ENCODE measurements around the gene CABP4. TPM values are rescaled to one million over a fixed set of nuclear protein-coding genes. Genes with fewer than 3 reads are reported as not detected.

The CABP4 gene
- total RNA-seq, 1 donor: not detected

GRCh38 chr11:67413266-67413849 lies 41.8 kb upstream of the CABP4 start:
- no peak overlapping the region for H3K4me2 ChIP-seq (ENCODE audit: insufficient read depth, low read length)
- peaks cover 56% of the 10 kb centered on the region for H3K27me3 ChIP-seq (ENCODE audit: insufficient read depth, low read length)
- H3K79me2 ChIP-seq (ENCODE audit: insufficient read depth, low read length): no peaks in the 10 kb centered on the region
- H2AFZ ChIP-seq (ENCODE audit: low read length): no peak overlapping the region
- TF ChIP-seq CTCF (IDR thresholded peaks at IDR 0.05; ENCODE audit: extremely low read depth, low read depth, low read length): no peak
- H3K27ac ChIP-seq (ENCODE audit: low read depth, low read length): no peak overlapping the region
- H3K4me1 ChIP-seq (ENCODE audit: insufficient read depth, low read length): peaks cover 3% of the 10 kb centered on the region
- H3K9me3 ChIP-seq (ENCODE audit: low read depth, low read length): no peaks in the 10 kb centered on the region
- no peak overlapping the region for H3K4me3 ChIP-seq (ENCODE audit: insufficient read depth, low read length)
- peaks cover 5% of the 10 kb centered on the region for H4K20me1 ChIP-seq (ENCODE audit: insufficient read depth, low read length)
- no peaks in the 10 kb centered on the region for H3K36me3 ChIP-seq (ENCODE audit: insufficient read depth, low read length)
- no peak for DNase-seq (ENCODE audit: insufficient read length, low spot score, missing footprints)

GRCh38 chr11:67415501-67416304 lies 39.5 kb upstream of the CABP4 start, which contains the start of gene CARNS1:
CARNS1 (plus strand) TSS chr11:67415678; CDS start chr11:67416200, 522 bp downstream.
- Histone ChIP-seq H3K4me1 (ENCODE audit: insufficient read depth, low read length) (peaks cover 3% of the 10 kb centered on the region), H3K79me2 (ENCODE audit: insufficient read depth, low read length) (no peaks in the 10 kb centered on the region), H2AFZ (ENCODE audit: low read length) (peak within 1 kb of the TSS; percentile 37), H3K4me2 (ENCODE audit: insufficient read depth, low read length) (peak within 1 kb of the TSS; percentile 58), H4K20me1 (ENCODE audit: insufficient read depth, low read length) (peaks cover 5% of the 10 kb centered on the region), H3K27ac (ENCODE audit: low read depth, low read length) (no peak within 1 kb of the TSS), H3K9me3 (ENCODE audit: low read depth, low read length) (no peaks in the 10 kb centered on the region), H3K36me3 (ENCODE audit: insufficient read depth, low read length) (no peaks in the 10 kb centered on the region), H3K27me3 (ENCODE audit: insufficient read depth, low read length) (peaks cover 33% of the 10 kb centered on the region), H3K4me3 (ENCODE audit: insufficient read depth, low read length) (peak within 1 kb of the TSS; percentile 48)
- TF ChIP-seq CTCF (IDR thresholded peaks at IDR 0.05; ENCODE audit: extremely low read depth, low read depth, low read length): no peak
- no peak for DNase-seq (ENCODE audit: insufficient read length, low spot score, missing footprints)

- H3K9me3 ChIP-seq (ENCODE audit: low read depth, low read length): no peaks in the 10 kb centered on the region
- DNase-seq (ENCODE audit: insufficient read length, low spot score, missing footprints): no peak
- peaks cover 5% of the 10 kb centered on the region for H4K20me1 ChIP-seq (ENCODE audit: insufficient read depth, low read length)
- no peak for TF ChIP-seq CTCF (IDR thresholded peaks at IDR 0.05; ENCODE audit: extremely low read depth, low read depth, low read length)
- H3K36me3 ChIP-seq (ENCODE audit: insufficient read depth, low read length): no peaks in the 10 kb centered on the region
- H3K27ac ChIP-seq (ENCODE audit: low read depth, low read length): no peak overlapping the region
- peaks cover 3% of the 10 kb centered on the region for H3K4me1 ChIP-seq (ENCODE audit: insufficient read depth, low read length)
- no peak overlapping the region for H3K4me2 ChIP-seq (ENCODE audit: insufficient read depth, low read length)
- no peak overlapping the region for H3K4me3 ChIP-seq (ENCODE audit: insufficient read depth, low read length)
- peaks cover 23% of the 10 kb centered on the region for H3K27me3 ChIP-seq (ENCODE audit: insufficient read depth, low read length)
- H3K79me2 ChIP-seq (ENCODE audit: insufficient read depth, low read length): no peaks in the 10 kb centered on the region
- no peak overlapping the region for H2AFZ ChIP-seq (ENCODE audit: low read length)
Observed at GRCh38 chr11:67416416-67417335, 38.5 kb upstream of the CABP4 start.

Data from osteoblast (primary cell).